HEK293 (cell line): Measurements from ENCODE around the gene CHAC1.

Experiments used
- CTCF ChIA-PET: fragments of 350-600 bp; formaldehyde crosslinking; extraction: SDS; loops from one replicate; lab custom pipeline; 2021; ENCODE audit warnings: antibody characterized with exemption; lab: Yijun Ruan, JAX
- POLR2A ChIA-PET: fragments of 300-600 bp; formaldehyde crosslinking; extraction: SDS; loops from one replicate; lab custom pipeline; 2020; ENCODE audit warnings: antibody characterized with exemption, inconsistent platforms; lab: Yijun Ruan, JAX
- H3K27ac ChIP-seq: fragments of 200-500 bp; sonication (Bioruptor generic); 2 replicates; pipeline ENCODE4 v1.5.1; 2014; ENCODE audit warnings: low read depth, low read length, control low read depth, inconsistent platforms; ENCODE audit errors: extremely low read depth
- H3K36me3 ChIP-seq, 2 experiments: fragments of 200-500 bp in 1 of 2; sonication (Bioruptor generic) in 1 of 2; 1 replicate in 1 of 2; 2 replicates in 1 of 2; pipeline ENCODE4 v1.5.1; 2014 to 2017; ENCODE audit warnings: inconsistent platforms in 2 of 2, low read length in 2 of 2; ENCODE audit not compliant: control insufficient read depth in 2 of 2, insufficient read depth in 1 of 2
- H3K4me1 ChIP-seq: fragments of 200-500 bp; sonication (Bioruptor generic); 2 replicates; pipeline ENCODE4 v1.5.1; 2014; ENCODE audit warnings: mild to moderate bottlenecking, low read length, inconsistent platforms; ENCODE audit not compliant: control insufficient read depth, insufficient read depth
- H3K4me3 ChIP-seq: 2 replicates; pipeline ENCODE4 v1.5.1; 2011; ENCODE audit warnings: low read depth, mild to moderate bottlenecking, control low read depth, low read length, moderate library complexity
- H3K9me3 ChIP-seq: fragments of 200-500 bp; sonication (Bioruptor generic); 2 replicates; pipeline ENCODE4 v1.5.1; 2014; ENCODE audit warnings: low read depth, low read length, inconsistent platforms; ENCODE audit not compliant: control insufficient read depth, insufficient read depth
- EGR2 ChIP-seq: fragments of 450-650 bp; formaldehyde crosslinking; IDR thresholded peaks from 2 replicates; pipeline ENCODE4 v1.5.1; 2016; ENCODE audit warnings: low read depth, missing biosample characterization, missing genetic modification characterization
- ELK4 ChIP-seq: IDR thresholded peaks from 2 replicates; pipeline ENCODE4 v1.6.1; 2011; ENCODE audit warnings: mild to moderate bottlenecking, low read depth, low read length, borderline replicate concordance
- HOXD13 ChIP-seq: sonication (generic); formaldehyde crosslinking; IDR thresholded peaks from 2 replicates; pipeline ENCODE4 v1.8.0; 2022; ENCODE audit warnings: missing genetic modification reagents, borderline replicate concordance
- KLF16 ChIP-seq: fragments of 450-650 bp; formaldehyde crosslinking; IDR thresholded peaks from 2 replicates; pipeline ENCODE4 v1.5.1; 2017; ENCODE audit warnings: missing biosample characterization, missing genetic modification characterization
- KLF7 ChIP-seq: fragments of 450-650 bp; formaldehyde crosslinking; IDR thresholded peaks from 2 replicates; pipeline ENCODE4 v1.5.1; 2016; ENCODE audit warnings: missing biosample characterization, missing genetic modification characterization, borderline replicate concordance
- MEIS1 ChIP-seq: sonication (generic); formaldehyde crosslinking; IDR thresholded peaks from 2 replicates; pipeline ENCODE4 v1.8.1; 2022; ENCODE audit warnings: missing genetic modification reagents, mild to moderate bottlenecking, borderline replicate concordance
- MYNN ChIP-seq: fragments of 450-650 bp; formaldehyde crosslinking; IDR thresholded peaks from 2 replicates; pipeline ENCODE4 v1.5.1; 2016; ENCODE audit warnings: missing biosample characterization, missing genetic modification characterization, borderline replicate concordance
- SP2 ChIP-seq: fragments of 450-650 bp; formaldehyde crosslinking; IDR thresholded peaks from 2 replicates; pipeline ENCODE4 v1.5.1; 2016; ENCODE audit warnings: missing biosample characterization, missing genetic modification characterization
- SP3 ChIP-seq: fragments of 450-650 bp; formaldehyde crosslinking; IDR thresholded peaks from 2 replicates; pipeline ENCODE4 v1.5.1; 2016; ENCODE audit warnings: missing biosample characterization, missing genetic modification characterization
- TRIM28 ChIP-seq: IDR thresholded peaks from 2 replicates; pipeline ENCODE4 v1.6.1; 2011; ENCODE audit warnings: low read length, control low read depth, borderline replicate concordance
- ZBTB20 ChIP-seq: fragments of 450-650 bp; formaldehyde crosslinking; IDR thresholded peaks from 2 replicates; pipeline ENCODE4 v1.5.1; 2016; ENCODE audit warnings: missing biosample characterization, missing genetic modification characterization
- ZFHX2 ChIP-seq: fragments of 450-650 bp; formaldehyde crosslinking; conservative IDR thresholded peaks from 2 replicates; pipeline ENCODE4 v1.5.1; 2016; ENCODE audit warnings: missing biosample characterization, missing genetic modification characterization
- ZFP3 ChIP-seq: fragments of 450-650 bp; formaldehyde crosslinking; IDR thresholded peaks from 2 replicates; pipeline ENCODE4 v1.5.1; 2016; ENCODE audit warnings: low read depth, missing biosample characterization, missing genetic modification characterization
- ZFP41 ChIP-seq: fragments of 450-650 bp; formaldehyde crosslinking; IDR thresholded peaks from 2 replicates; pipeline ENCODE4 v1.5.1; 2016; ENCODE audit warnings: missing biosample characterization, missing genetic modification characterization, borderline replicate concordance
- ZIC2 ChIP-seq: fragments of 450-650 bp; formaldehyde crosslinking; IDR thresholded peaks from 2 replicates; pipeline ENCODE4 v1.5.1; 2016; ENCODE audit warnings: missing biosample characterization, missing genetic modification characterization
- ZNF138 ChIP-seq: fragments of 450-650 bp; formaldehyde crosslinking; IDR thresholded peaks from 2 replicates; pipeline ENCODE4 v1.5.1; 2016; ENCODE audit warnings: missing biosample characterization, missing genetic modification characterization, borderline replicate concordance
- ZNF148 ChIP-seq: fragments of 450-650 bp; formaldehyde crosslinking; IDR thresholded peaks from 2 replicates; pipeline ENCODE4 v1.5.0; 2017; ENCODE audit warnings: missing biosample characterization, missing genetic modification characterization, borderline replicate concordance
- ZNF214 ChIP-seq: fragments of 450-650 bp; formaldehyde crosslinking; IDR thresholded peaks from 2 replicates; pipeline ENCODE4 v1.5.1; 2017; ENCODE audit warnings: missing biosample characterization, mild to moderate bottlenecking, missing genetic modification characterization, borderline replicate concordance
- ZNF221 ChIP-seq: fragments of 450-650 bp; formaldehyde crosslinking; IDR thresholded peaks from 2 replicates; pipeline ENCODE4 v1.5.1; 2017; ENCODE audit warnings: missing biosample characterization, missing genetic modification characterization, borderline replicate concordance
- ZNF23 ChIP-seq: fragments of 450-650 bp; formaldehyde crosslinking; IDR thresholded peaks from 2 replicates; pipeline ENCODE4 v1.5.1; 2016; ENCODE audit warnings: missing biosample characterization, missing genetic modification characterization, borderline replicate concordance
- ZNF37A ChIP-seq: fragments of 450-650 bp; IDR thresholded peaks from 2 replicates; pipeline ENCODE4 v1.5.1; 2018; ENCODE audit warnings: missing biosample characterization, missing genetic modification characterization
- ZNF404 ChIP-seq: fragments of 450-650 bp; formaldehyde crosslinking; IDR thresholded peaks from 2 replicates; pipeline ENCODE4 v1.5.1; 2017; ENCODE audit warnings: missing biosample characterization, missing genetic modification characterization
- ZNF423 ChIP-seq: fragments of 450-650 bp; formaldehyde crosslinking; IDR thresholded peaks from 2 replicates; pipeline ENCODE4 v1.5.1; 2016; ENCODE audit warnings: missing biosample characterization, missing genetic modification characterization
- ZNF530 ChIP-seq: fragments of 450-650 bp; formaldehyde crosslinking; IDR thresholded peaks from 2 replicates; pipeline ENCODE4 v1.5.1; 2016; ENCODE audit warnings: low read depth, missing biosample characterization, missing genetic modification characterization
- ZNF558 ChIP-seq: fragments of 450-650 bp; formaldehyde crosslinking; IDR thresholded peaks from 2 replicates; pipeline ENCODE4 v1.5.1; 2016; ENCODE audit warnings: missing biosample characterization, missing genetic modification characterization
- ZNF585B ChIP-seq: fragments of 450-650 bp; formaldehyde crosslinking; IDR thresholded peaks from 2 replicates; pipeline ENCODE4 v1.5.1; 2016; ENCODE audit warnings: missing biosample characterization, missing genetic modification characterization
- ZNF596 ChIP-seq: fragments of 450-650 bp; IDR thresholded peaks from 2 replicates; pipeline ENCODE4 v1.5.0; 2018; ENCODE audit warnings: missing biosample characterization, mild to moderate bottlenecking, missing genetic modification characterization, moderate library complexity
- ZNF707 ChIP-seq: fragments of 450-650 bp; formaldehyde crosslinking; IDR thresholded peaks from 2 replicates; pipeline ENCODE4 v1.5.1; 2016; ENCODE audit warnings: missing biosample characterization, missing genetic modification characterization
- ZNF747 ChIP-seq: fragments of 450-650 bp; formaldehyde crosslinking; IDR thresholded peaks from 2 replicates; pipeline ENCODE4 v1.5.1; 2016; ENCODE audit warnings: missing biosample characterization, missing genetic modification characterization
- ZSCAN16 ChIP-seq: fragments of 450-650 bp; formaldehyde crosslinking; IDR thresholded peaks from 2 replicates; pipeline ENCODE4 v1.5.1; 2016; ENCODE audit warnings: missing biosample characterization, missing genetic modification characterization
- TF ChIP-seq, protein P1 (sequence below): fragments of 450-650 bp; IDR thresholded peaks from 2 replicates; pipeline ENCODE4 v1.5.1; 2018; ENCODE audit warnings: missing biosample characterization, mild to moderate bottlenecking, missing genetic modification characterization
- TF ChIP-seq, protein P2 (sequence below): fragments of 450-650 bp; formaldehyde crosslinking; IDR thresholded peaks from 2 replicates; pipeline ENCODE4 v1.5.1; 2017; ENCODE audit warnings: missing biosample characterization, missing genetic modification characterization

The CHAC1 gene

DNA sequence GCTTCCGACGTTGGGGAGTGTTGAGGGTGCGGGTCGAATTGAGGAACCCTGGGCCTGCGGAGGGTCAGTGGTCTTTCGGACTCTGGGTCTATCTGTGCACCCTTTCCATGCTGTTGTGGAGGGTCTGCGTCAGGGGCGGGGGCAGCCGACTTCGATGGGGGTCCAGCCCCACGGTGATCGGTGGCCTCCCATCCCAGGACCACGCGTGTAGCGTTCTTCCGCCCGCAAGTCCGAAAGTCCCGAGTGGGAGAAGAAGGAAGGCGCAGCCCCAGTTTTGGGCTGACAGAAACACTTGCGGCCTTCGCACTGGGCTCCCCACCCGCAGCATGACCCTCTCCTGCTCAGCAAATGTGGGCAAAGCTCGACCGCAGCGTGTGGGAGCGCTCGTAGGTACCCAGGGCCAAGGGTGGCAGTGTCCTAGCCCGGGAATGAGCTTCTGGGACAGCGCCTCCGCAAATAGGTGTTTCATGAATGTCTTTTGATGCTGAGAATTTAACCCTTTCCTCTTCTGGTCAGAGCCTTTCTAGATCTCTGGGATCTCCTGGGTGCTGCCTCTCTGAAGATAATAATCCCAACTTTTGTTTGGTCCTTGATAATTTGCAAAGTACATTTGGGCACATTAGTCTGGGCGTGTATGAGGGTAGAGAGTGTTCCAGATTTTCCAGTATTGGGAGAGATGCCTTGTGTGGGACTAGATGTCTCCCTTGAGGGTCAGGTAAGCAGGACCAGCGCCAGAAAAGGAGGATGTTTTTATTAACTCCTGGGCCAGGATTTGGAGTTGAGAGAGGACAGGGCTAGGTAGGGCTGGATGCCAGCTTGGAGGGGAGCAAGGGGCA is 26.4 kb upstream of the CHAC1 start:
- CTCF ChIA-PET: no interaction called here

GRCh38 chr15:40927495-40927872 is 25.8 kb upstream of the CHAC1 start:
- Histone ChIP-seq H3K4me1 (no peaks in the 10 kb centered on the region), H3K4me3 (no peak overlapping the region; the same call in 1 of the 2 replicates), H3K27ac (no peak overlapping the region), H3K9me3 (no peaks in the 10 kb centered on the region), H3K36me3 (no peaks in the 10 kb centered on the region)
- ChIA-PET CTCF (interaction anchor here (0.8 to 5.0 kb wide), 2 partner anchors 13 to 23 kb away, joined by 5 to 32 read pairs; no protein-coding TSS in a partner anchor), POLR2A (interaction anchor here (2.5 to 6.1 kb wide), 3 partner anchors 12 to 26 kb away, joined by 9 to 58 read pairs (median 54); partner anchors contain the start of gene CHAC1)
- TF ChIP-seq ZFHX2 (tag by site-specific recombination) (peak; percentile 92), MYNN (tag by site-specific recombination) (no peak), SP2 (peak; percentile 30; the same call in 1 of the 2 replicates), ZNF221 (tag by site-specific recombination) (no peak), ZNF596 (tag by site-specific recombination) (no peak), ZNF148 (tag by site-specific recombination) (no peak), ZNF138 (tag by site-specific recombination) (no peak), EGR2 (tag by site-specific recombination) (peak; percentile 83), ELK4 (no peak), ZNF707 (tag by site-specific recombination) (no peak), ZNF585B (tag by site-specific recombination) (no peak), ZNF530 (no peak), ZFP41 (no peak), ZNF747 (tag by site-specific recombination) (no peak), ZFP3 (no peak), KLF7 (tag by site-specific recombination) (no peak), ZNF37A (no peak), KLF16 (tag by site-specific recombination) (no peak)

More for the DNA sequence above, 26.4 kb upstream of the CHAC1 start:
- Histone ChIP-seq H3K27ac (no peak overlapping the region), H3K9me3 (no peaks in the 10 kb centered on the region), H3K4me3 (no peak overlapping the region), H3K36me3 (no peaks in the 10 kb centered on the region), H3K4me1 (no peaks in the 10 kb centered on the region)
- TF ChIP-seq SP3: no peak
- no peak for TF ChIP-seq ZNF558 (tag by site-specific recombination)
- no peak for TF ChIP-seq ZBTB20 (tag by site-specific recombination)
- TF ChIP-seq KLF16 (tag by site-specific recombination): no peak
- no peak for TF ChIP-seq ZSCAN16
- no peak for TF ChIP-seq ZNF23 (tag by site-specific recombination)
- no peak for TF ChIP-seq TRIM28
- no peak for TF ChIP-seq ZIC2
- no peak for TF ChIP-seq ZNF530
- TF ChIP-seq ZNF214 (tag by site-specific recombination): no peak
- no peak for TF ChIP-seq ZFHX2 (tag by site-specific recombination)
- no peak for TF ChIP-seq ZNF404 (tag by site-specific recombination)
- TF ChIP-seq, protein P1, sequence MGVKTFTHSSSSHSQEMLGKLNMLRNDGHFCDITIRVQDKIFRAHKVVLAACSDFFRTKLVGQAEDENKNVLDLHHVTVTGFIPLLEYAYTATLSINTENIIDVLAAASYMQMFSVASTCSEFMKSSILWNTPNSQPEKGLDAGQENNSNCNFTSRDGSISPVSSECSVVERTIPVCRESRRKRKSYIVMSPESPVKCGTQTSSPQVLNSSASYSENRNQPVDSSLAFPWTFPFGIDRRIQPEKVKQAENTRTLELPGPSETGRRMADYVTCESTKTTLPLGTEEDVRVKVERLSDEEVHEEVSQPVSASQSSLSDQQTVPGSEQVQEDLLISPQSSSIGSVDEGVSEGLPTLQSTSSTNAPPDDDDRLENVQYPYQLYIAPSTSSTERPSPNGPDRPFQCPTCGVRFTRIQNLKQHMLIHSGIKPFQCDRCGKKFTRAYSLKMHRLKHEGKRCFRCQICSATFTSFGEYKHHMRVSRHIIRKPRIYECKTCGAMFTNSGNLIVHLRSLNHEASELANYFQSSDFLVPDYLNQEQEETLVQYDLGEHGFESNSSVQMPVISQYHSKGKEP (tag by site-specific recombination): no peak
- no peak for TF ChIP-seq MEIS1 (CRISPR knock-in tag)
- TF ChIP-seq, protein P2, sequence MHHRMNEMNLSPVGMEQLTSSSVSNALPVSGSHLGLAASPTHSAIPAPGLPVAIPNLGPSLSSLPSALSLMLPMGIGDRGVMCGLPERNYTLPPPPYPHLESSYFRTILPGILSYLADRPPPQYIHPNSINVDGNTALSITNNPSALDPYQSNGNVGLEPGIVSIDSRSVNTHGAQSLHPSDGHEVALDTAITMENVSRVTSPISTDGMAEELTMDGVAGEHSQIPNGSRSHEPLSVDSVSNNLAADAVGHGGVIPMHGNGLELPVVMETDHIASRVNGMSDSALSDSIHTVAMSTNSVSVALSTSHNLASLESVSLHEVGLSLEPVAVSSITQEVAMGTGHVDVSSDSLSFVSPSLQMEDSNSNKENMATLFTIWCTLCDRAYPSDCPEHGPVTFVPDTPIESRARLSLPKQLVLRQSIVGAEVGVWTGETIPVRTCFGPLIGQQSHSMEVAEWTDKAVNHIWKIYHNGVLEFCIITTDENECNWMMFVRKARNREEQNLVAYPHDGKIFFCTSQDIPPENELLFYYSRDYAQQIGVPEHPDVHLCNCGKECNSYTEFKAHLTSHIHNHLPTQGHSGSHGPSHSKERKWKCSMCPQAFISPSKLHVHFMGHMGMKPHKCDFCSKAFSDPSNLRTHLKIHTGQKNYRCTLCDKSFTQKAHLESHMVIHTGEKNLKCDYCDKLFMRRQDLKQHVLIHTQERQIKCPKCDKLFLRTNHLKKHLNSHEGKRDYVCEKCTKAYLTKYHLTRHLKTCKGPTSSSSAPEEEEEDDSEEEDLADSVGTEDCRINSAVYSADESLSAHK: no peak
- TF ChIP-seq ZNF423 (tag by site-specific recombination): no peak
- TF ChIP-seq HOXD13 (CRISPR knock-in tag): no peak
- POLR2A ChIA-PET: interaction anchor here (4.8 to 6.1 kb wide), 2 partner anchors 14 to 27 kb away, joined by 54 to 58 read pairs; partner anchors contain the start of gene CHAC1
